Right ventricle myocardium superior (tissue), 1 donor: ENCODE results near the gene CCL20. TPM values are rescaled to one million over a fixed set of nuclear protein-coding genes. Genes with fewer than 3 reads are reported as not detected.
"Not testable (repeated sequence)": the region's sequence is repeated elsewhere in the genome, so short reads cannot be mapped to it uniquely, and the experiment has no call there.

Source experiments
- ATAC-seq: fragments of 200-7000 bp; cut with Tn5 transposase; one replicate; pipeline ENCODE4 v1.9.1; 2020; ENCODE audit warnings: mild to moderate bottlenecking; ENCODE audit not compliant: poor library complexity
- DNase-seq: peaks from one replicate; pipeline ENCODE4 v3.0.0-alpha.2; 2020
- intact Hi-C: fragments of 100-400 bp; cut with DNase I; formaldehyde crosslinking; loops from one replicate; pipeline ENCODE4 v1.11.2; 2022
- total RNA-seq: library from RNA; stranded (reverse); fragmentation: NEBNext Ultra II Directional; extraction: Animal tissue kit (Norgen Biotek cat#: 25700); gene quantifications from one replicate; pipeline ENCODE4 v1.2.1, GENCODE V29; 2021
- donor health status: DM: no; HTN: yes; CAD: no; lungs with severe emphysema.

CCL20 gene
- total RNA-seq, 1 donor from 2014 or later: not detected

- ATAC-seq: no peak
- intact Hi-C loops: no loop called here
- no peak for DNase-seq
These were observed 17.5 kb upstream of the CCL20 start for GRCh38 chr2:227796045-227796711.

GRCh38 chr2:227796768-227797167 is 16.9 kb upstream of the CCL20 start:
- ATAC-seq, intact Hi-C loops, DNase-seq: not testable (repeated sequence)

- ATAC-seq (no peak), DNase-seq (no peak)
- intact Hi-C loops: no loop called here
These were observed 14.4 kb upstream of the CCL20 start for GRCh38 chr2:227799202-227799601.

- no peak for DNase-seq
- intact Hi-C loops: no loop called here
- ATAC-seq: no peak
These were observed 10.8 kb upstream of the CCL20 start for GRCh38 chr2:227802882-227803281.

- DNase-seq (no peak), ATAC-seq (no peak)
- intact Hi-C loops: no loop called here
These were observed 8.7 kb upstream of the CCL20 start for GRCh38 chr2:227804975-227805374.

GRCh38 chr2:227805578-227805977 is 8.1 kb upstream of the CCL20 start:
- DNase-seq (no peak), ATAC-seq (no peak)
- intact Hi-C loops: no loop called here

DNA sequence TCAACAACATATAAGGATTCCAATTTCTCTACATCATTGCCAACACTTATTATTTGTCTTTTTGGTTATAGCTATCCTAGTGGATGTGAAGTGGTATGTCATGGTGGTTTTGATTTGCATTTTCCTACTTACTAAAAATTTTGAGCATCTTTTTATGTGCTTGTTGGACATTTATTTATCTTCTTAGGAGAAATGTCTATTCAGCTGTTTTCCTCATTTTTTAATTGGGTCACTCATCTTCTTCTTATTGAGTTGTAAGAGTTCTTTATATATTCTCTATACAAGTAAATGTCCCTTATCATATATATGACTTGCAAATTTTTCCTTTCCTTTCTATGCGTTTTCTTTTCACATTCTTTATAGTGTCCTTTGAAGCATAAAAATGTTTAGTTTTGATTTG is 4.7 kb upstream of the CCL20 start:
- DNase-seq (no peak), ATAC-seq (no peak)
- intact Hi-C loops: no loop called here

DNA sequence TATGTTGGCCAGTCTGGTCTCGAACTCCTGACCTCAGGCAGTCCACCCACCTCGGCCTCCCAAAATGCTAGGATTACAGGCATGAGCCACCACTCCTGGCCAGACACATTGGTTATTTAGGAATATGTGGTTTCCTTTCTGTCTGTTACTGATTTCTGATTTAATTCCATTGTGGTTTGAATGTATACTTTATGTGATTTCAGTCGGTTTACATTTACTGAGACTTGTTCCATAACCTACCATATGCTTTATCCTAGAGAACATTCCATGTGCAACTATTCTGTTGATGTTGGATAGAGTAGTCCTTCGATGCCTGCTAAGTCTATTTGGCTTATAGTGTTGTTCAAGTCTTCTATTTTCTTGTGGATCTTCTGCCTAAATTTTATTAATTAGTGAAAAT is 1.6 kb upstream of the CCL20 start:
- DNase-seq (no peak), ATAC-seq (no peak)
- intact Hi-C loops: no loop called here

DNA sequence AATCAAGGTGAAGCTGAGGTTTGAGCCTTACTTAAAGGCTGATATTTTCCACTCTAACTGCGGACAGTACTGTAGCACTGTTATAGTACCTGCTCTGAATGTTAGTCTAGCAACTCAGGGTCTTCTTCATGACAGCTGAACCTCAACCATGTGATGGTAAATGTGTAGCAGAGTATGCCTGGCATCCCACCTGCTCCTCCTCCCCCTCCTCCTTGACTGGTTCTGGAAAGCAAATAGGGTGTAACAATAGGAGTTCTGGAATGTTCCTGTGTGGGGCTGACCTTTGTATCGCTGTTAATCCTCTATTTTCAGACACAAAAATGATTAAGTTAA is 447 bp upstream of the CCL20 start:
- no peak for ATAC-seq
- no peak for DNase-seq
- intact Hi-C loops: no loop called here

GRCh38 chr2:227815066-227815465 is 1.4 kb downstream of the CCL20 start:
- DNase-seq (no peak), ATAC-seq (no peak)
- intact Hi-C loops: no loop called here

DNA sequence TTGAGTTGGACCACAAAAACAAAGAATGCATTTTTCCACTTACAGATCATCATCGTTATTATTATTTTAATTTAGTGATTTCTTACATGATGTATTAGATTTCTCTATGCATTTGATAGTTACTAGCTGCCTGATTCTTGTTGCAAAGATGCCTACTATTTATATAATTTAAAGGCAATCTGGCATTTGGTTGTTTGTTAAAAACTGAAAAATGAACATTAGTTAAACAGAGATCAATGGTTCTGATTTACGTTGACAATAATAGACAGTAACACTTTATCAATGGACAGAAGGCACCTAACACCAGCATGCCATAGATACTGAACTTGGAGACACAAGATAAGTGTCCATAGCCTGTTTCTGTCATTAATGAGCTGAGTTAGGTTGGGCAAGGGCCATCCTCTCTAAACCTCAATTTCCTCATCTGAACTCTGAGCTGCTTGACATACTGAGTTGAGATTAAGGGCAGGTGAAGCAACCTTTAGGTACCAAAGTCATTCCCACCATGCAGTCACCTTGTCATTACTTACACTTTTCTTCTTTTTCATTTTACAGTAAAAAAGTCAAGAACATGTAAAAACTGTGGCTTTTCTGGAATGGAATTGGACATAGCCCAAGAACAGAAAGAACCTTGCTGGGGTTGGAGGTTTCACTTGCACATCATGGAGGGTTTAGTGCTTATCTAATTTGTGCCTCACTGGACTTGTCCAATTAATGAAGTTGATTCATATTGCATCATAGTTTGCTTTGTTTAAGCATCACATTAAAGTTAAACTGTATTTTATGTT is 3.1 kb downstream of the CCL20 start:
- intact Hi-C loops: no loop called here
- no peak for DNase-seq
- ATAC-seq: no peak

DNA sequence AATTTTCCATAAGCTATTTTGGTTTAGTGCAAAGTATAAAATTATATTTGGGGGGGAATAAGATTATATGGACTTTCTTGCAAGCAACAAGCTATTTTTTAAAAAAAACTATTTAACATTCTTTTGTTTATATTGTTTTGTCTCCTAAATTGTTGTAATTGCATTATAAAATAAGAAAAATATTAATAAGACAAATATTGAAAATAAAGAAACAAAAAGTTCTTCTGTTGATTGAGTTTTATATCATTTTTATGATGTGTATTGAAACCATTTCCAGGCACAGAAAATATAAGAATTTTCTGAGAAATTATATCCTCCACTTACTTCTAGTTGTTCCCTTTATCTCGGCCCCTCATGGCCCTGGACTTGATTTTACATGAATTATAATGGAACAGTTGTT is 3.7 kb downstream of the CCL20 start:
- no peak for ATAC-seq
- intact Hi-C loops: no loop called here
- no peak for DNase-seq

DNA sequence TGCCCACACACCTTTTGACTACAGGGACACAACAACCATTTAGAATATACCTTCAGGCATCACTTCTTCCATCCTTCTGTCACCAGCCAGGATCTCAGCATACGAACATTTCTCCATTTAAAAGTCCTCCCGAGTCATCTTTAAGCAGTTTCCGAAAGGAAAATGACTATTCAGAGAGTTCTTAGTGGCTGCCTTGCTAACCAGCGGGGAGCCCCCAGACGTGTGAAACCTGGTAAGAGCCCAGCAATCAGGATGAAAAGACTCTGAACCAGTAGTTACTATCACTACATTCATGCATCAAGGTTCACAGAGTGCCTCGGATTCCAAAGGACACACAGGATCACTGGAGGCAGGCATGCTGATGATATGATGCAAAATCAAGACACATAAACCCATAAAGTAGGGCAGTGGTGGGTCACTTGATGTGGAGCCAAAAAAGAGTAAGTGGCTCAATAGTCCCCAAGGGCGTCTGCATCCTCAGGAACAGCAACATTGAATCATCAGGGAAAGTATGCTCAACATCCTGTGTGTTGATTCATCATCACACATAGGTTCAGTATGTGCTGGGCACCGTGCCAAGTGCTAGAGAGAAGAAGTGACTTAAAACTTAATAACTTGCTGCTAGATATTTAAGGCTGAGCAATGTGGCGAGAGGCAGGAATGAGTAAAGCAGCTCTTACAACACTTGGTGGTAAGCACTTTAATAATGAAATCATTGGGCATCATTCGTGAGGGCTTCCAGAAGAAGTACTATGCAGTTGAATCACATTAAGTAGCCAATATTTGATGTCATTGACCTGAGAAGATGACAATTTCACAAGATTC is 4.4 kb downstream of the CCL20 start:
- intact Hi-C loops: no loop called here
- ATAC-seq (peak; percentile 72), DNase-seq (peak; percentile 83)

GRCh38 chr2:227818675-227819397 is 5.2 kb downstream of the CCL20 start:
- DNase-seq: peak; percentile 69

GRCh38 chr2:227819398-227819697 is 5.7 kb downstream of the CCL20 start:
- DNase-seq (no peak), ATAC-seq (no peak)
- intact Hi-C loops: no loop called here

More at GRCh38 chr2:227818675-227819397, 5.2 kb downstream of the CCL20 start:
- intact Hi-C loops: no loop called here
- peak; percentile 79 for ATAC-seq

DNA sequence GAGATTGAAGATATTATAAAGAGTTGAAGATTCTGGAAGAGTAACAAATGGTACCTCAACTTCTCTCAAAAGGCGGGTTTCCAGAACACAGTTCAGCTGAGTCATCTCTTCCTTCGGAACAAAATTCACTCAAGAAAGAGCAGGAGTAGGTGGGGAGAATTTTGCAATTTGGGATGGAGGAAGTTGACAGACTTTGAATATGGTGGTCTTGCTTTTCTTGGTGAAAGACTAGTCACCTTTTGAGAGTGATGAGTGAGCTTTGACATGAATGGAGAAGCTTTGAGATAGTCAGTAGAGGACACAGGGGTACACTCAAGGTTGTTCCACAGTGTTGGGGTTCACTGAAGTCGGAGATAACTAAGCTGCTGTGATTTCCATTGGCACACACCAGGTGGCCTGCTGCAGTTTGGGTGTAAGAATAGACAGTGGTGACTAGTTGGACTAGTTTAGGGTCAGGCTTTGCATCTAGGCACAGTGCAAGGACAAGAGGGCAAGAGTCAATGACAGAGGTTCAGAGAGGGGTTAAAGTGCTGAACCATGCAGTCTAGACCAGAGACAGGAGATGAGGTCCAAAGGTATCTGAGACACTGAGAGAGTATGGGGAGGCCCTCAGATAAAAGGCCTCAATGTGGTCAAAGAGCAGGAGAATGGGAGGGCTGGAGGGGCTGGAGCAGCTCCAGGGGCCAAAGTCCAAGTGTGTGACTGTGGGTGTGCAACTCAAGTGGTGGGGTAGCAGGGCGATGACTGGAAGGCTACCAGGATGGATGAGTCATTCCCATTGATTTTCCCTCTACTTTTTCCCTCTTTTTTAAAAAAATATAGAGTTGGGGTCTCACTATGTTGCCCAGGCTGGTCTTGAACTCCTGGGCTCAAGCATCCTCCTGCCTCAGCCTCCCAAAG is 7.7 kb downstream of the CCL20 start:
- no peak for ATAC-seq
- DNase-seq: no peak
- intact Hi-C loops: no loop called here

DNA sequence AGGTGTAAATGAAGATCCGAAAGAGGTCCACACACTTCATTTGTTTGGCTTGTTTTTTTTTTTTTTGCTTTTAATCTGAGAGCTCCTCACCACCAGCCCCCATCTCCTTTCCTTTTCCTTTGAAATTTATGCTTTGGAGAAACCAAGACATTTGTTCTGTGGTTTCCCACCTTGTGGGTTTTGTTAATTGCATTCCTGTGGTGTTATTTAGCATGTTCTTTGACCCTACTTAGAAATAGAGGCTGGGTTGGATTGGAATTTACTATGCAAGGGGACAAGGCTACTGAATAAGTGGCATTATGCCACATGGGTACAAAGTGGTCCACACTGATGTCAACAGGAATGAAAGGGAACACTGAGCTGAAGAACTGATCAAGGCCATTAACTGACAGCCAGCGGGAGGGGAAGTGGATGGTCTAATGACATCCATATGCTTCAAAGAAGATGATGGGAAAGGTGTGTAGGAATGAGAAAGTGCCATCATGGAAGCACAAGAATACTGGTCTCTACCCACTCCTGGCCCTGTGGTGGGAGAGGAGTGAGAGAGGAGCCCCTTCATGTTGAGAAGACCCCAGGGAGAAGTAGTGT is 8.9 kb downstream of the CCL20 start:
- ATAC-seq: no peak
- intact Hi-C loops: no loop called here

GRCh38 chr2:227823922-227824321 is 10.3 kb downstream of the CCL20 start:
- DNase-seq (no peak), ATAC-seq (no peak)
- intact Hi-C loops: no loop called here

More for the DNA sequence above, 8.9 kb downstream of the CCL20 start:
- no peak for DNase-seq
